ENCODE results near the gene MRM3.
"Not testable (repeated sequence)": the region's sequence is repeated elsewhere in the genome, so short reads cannot be mapped to it uniquely, and the experiment has no call there.

GRCh38 chr17:785901-786300, 3.7 kb downstream of the MRM3 start:
- TF ChIP-seq POLR2AphosphoS5 (IDR thresholded peaks at IDR 0.05; ENCODE audit: insufficient read depth in 1 of 2, low read depth in 1 of 2); CTCF (IDR thresholded peaks at IDR 0.05); POLR2A (IDR thresholded peaks at IDR 0.05): not testable (repeated sequence)
